Effector CD8-positive, alpha-beta T cell (primary cell): ENCODE data around the gene SDK1.
"Not testable (repeated sequence)": the region's sequence is repeated elsewhere in the genome, so short reads cannot be mapped to it uniquely, and the experiment has no call there.

Experiments used
- DNase-seq: peaks from one replicate; lab custom pipeline; 2025; lab: John Stamatoyannopoulos, UW

Gene SDK1

DNA sequence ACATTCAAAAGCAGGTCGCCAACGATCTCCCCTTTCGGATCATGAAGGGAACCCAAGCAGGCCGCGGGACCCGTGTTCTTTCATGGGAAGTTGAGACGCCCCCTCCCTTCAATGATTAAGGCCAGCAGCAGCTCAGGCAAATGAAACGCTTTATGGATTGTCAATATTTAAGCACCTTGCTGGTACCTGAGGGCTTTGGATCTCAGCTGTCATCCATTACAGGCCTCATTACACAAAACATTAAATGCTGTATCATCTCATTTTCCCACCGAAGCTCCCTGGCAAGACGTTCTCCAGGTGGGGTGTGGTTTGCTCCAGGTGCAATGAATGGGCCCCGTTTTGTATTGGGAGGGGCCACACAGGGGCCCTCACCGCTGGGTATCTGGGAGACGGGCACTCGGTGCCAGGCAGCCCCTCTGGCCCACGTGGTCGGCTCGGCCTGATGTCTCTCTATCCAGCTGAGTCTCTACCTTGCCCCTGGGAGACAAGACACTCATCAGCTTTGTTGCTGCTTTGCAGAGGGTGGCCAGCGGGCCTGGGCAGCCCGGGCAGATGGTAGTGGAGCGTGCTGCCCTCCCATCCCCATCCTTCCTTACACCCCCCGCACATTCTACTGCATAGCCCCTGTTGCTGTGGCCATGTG is 925.0 kb downstream of the SDK1 start:
- DNase-seq: no peak

DNA sequence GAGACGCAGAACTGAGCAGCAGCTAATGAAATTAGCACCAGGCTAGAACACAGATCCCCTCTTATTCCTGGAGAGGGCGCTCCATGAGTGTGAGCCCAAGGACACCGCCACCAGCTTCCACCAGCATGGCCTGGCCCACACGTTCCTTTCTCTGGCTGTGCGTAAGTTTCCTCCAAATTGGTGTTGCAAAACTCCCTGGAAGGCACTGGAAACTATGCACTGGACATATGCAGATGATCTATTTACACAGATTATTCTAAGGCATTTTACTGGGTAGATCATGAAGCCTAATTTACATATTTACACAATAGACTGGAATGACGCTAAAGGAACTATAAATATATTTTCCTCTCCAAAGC is 925.5 kb downstream of the SDK1 start:
- no peak for DNase-seq

DNA sequence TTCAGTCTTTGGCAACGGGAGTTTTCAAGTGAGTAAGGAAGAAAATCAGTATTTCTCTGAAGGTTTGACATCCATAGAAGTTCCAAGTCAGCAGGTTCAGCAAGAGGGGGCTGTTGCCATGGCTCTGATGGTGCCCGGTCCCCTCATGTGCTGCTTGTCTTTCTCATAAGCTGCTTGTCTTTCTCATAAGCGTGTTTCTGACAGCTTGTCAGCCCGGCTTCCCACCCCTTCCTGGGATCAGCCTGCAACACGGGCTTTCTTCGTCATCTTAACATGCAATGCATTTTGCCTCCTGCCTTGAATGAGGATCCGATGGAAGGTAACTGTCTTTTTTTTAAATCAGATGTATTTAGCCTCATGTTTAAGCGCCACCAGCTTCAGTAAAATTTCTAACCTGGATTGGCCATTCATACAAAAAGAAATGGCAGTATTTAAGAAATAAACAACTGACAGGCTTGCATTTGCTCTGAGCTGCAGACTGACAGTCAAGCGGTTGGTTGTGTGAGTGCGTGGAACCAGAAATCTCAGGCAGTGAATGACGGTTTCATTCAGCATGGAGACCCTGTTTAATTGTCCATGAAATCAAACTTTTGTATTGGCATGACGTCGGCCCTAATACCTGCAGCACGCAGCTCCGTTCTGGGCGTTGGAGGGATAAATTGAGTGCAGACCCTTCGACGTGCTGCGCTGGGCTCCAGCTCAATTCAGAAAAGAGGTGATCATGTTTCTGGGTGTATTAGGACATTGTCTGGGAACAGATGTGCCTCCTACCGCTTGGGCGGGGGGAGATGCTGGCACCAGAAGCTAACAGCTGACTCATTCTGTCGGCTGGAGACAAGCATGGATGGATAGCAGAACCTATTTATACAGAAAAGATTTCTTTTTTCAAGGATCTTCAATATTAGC is 926.3 kb downstream of the SDK1 start:
- DNase-seq: no peak

DNA sequence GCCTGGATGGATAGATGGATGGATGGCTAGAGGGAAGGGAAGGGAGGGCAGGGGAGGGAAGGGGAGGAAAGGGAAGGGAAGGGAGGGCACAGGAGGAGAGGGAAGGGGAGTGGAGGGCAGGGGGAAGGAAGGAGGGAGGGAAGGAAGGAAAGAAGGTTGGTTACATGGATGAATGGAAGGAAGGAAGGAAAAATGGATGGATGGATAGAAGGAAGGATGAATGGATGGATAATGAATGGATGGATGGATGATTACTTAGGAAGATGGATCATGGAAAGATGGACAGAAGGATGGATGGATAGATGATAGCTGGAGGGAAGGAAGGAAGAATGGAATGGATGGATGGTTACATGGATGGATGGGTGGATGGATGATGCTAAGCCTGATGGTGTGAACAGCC is 929.3 kb downstream of the SDK1 start:
- no peak for DNase-seq

DNA sequence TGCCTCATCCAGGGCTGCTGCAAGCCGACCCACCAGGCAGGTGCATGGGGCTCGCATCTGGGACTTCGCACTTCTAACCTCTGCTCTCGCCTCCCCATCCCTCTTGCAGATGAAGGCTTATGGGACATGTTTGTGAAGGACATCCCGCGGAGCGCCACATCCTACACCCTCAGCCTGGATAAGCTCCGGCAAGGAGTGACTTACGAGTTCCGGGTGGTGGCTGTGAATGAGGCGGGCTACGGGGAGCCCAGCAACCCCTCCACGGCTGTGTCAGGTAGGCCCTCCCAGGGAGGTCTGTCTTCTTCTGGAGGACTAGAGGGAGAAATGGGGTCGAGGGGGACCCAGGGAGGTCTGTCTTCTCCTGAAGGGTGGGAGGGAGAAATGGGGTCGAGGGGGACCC is 932.1 kb downstream of the SDK1 start:
- DNase-seq: no peak

DNA sequence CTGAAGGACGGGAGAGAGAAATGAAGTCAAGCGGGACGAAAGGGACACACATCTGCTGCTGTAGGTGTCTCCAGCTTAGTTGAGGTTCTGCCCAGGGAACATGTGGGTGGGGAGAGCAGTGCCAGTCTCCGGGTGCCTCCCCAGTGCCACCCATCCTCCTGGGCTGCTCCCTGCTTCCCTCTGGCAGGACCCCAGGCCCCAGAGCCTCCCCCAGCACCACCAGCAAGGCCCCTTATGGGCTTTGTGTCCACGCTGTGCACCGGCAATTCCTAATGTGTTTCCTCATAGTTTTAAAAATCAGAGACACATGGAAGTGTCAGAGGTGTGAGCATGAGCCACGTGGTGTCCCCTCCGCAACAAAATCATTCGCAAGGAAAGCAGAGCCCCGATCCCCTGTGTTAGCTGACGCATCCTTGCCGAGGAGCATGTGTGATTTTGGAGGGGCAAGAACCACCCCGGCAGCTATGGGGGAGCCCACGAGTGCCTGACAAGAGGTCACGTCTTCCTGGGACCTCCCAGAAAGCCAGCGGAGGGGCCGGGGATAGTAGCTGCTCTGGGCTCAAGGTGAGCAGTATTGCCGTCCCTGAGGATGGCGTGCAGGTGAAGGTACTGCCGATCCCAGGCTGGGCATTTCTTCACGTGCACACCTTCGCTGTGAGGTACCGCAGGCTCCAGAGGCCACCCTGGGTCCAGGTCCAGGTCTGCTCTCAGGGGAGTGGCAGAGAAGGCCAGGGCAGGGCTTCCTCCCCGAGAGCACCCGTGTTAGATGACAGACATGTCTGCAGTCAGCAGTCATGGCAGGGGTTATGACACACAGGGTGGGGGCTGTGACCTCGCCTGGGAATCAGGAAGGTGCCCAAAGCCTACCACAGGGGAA is 932.8 kb downstream of the SDK1 start:
- no peak for DNase-seq

DNA sequence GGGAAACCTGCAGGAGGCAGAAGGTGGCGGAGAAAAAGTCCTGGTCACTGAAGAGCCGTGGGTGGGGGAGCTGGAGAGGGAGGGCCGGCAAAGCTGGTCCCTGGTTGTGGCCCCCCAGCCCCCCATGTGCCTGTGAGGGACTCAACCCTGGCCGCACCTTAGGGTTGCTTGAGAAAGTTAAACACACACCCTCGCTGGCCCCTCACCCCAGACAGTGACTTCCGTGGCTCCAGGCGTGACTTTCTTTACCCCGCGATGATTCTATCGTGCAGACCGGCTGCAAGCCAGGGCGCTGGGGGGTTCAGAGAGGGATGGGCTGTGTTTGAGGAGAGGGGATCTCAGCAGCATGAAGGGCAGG is 933.4 kb downstream of the SDK1 start:
- DNase-seq: no peak

DNA sequence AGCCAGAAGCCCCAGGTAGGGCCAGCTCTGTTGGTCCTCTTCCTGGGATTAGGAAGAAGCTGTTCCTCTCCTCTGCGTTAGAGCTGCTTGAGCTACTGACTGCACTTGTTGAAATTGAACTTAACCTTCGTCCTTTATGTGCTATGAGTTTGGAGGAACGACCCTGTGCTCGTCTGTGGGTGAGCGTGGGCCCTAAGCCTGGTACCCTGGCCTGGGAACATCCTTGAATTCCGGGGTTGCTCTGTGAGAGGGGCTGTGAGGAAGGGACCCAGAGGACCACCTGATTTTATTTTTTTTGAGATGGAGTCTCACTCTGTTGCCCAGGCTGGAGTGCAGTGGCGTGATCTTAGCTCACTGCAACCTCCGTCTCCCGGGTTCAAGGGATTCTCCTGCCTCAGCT is 933.8 kb downstream of the SDK1 start:
- DNase-seq: no peak

DNA sequence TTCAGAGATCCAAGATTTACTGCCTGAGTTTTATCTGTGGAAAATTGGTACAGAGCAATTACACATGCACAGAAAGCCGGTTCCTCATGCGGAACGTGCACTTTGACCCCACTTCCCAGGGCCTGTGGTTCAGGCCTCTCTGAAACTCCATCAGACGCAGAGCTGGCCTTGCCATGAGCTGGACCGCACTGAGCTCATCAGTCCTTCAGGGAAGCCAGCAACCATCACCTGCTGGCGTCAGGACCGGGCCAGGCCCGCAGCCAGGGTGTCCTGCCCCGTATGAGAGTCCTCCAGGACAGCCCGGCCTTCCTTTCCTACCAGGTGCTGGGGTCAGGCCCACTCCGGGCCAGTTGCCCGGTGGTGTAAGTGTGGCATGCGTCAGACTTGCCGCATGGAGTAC is 934.5 kb downstream of the SDK1 start:
- DNase-seq: no peak

DNA sequence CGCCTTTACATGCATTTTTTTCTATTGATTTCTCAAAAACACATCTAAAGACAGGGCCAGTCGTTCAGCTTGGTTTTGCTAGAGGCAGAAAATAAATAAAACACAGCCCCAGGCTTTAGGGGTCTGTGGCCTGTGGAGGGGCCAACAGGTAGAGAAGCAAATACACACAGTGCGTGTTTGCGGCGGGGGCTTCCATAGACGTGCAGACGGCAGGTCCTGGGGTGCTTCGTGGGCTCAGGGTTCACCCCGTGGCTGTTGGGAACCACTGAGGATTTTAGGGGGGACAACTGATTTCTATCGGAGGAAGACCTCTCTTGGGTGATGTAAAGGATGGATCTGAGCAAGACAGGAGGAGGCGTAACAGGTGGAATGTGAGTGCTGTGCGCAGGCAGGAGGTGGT is 935.3 kb downstream of the SDK1 start:
- DNase-seq: no peak

DNA sequence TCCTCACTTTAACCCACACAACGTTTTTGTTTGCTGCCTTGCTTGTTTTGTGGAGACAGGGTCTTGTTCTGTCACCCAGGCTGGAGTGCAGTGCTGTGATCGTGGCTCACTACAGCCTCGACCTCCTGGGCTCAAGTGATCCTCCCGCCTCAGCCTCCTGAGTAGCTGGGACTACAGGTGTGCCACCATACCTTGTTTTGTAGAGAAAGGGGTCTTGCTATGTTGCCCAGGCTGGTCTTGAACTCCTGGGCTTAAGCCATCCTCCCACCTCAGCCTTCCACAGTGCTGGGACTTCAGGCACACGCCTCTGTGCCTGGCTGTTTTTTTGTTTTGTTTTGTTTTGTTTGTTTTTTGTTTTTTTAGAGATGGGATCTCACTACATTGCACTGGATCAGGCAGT is 935.8 kb downstream of the SDK1 start:
- not testable (repeated sequence) for DNase-seq

DNA sequence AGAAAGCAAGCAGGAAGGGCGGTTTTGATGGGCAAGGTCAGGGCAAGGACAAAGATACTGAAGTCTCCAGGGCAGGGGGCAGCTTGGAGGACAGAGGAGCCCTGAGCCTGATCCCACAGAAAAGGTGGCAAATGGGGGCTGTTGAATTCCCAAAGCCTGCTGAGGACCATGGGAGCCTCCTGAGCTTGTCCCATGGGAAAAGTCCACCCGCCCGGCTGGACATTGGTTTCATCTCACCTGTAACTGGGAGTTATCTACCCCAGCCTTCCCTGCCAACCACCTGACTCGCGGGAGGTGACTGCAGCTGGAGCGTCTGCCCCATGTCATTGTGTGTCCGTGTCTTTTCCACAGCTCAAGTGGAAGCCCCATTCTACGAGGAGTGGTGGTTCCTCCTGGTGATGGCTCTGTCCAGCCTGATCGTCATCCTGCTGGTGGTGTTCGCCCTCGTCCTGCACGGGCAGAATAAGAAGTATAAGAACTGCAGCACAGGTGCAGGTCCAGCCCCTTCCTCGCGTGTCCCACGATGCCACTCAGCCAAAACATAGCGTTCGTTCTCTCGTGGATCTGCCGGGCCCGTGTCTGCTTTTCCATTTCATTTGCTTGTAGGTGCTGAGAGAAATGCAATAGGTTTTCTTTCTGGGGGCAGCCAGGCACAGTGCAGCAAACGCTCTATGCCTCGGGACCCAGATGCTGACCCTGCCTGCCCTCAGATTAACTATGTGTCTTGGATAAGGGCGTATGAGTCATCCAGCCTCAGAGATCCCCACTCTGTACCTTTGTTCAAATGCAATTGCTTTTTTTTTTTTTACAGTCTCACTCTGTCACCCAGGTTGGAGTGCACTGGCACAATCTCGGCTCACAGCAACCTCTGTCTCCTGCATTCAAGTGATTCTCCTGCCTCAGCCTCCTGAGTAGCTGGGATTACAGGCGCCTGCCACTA is 936.5 kb downstream of the SDK1 start:
- no peak for DNase-seq

DNA sequence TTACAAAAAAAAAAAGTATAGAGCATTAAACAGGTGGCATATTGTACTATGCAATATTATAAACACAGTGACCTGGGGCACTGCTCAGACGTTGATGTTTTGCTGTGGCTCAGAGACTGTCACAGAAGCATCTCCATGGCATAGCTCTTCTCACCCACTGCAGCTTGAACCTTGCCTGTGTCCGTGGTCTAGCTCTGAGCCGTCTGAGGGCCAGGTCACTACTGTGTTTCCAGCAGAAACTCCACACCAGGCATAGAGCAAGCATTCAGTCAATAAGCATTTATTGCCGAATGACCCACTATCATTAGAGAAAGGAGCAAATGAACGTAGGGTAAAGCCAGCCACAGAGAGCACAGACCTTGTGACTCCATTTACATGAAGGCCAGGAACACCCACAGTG is 937.8 kb downstream of the SDK1 start:
- no peak for DNase-seq

DNA sequence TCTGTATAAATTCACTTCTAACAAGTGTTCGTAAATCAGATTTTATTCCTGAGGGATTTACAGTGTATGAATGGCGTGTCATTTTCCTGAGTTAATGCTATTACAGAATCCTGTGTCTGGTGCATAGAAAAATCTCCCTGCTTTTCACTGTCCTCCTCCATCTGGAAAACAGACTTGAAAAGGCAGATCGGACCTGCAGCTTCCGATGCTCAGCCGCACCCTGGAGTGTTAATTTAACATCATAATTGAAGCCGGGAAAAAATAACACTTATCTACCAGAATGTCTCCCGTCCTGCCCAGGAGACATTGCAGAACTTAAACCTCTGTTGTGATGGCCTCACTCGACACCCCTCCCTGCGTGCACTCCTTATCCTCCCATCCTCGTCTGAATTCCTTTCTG is 939.0 kb downstream of the SDK1 start:
- DNase-seq: no peak

DNA sequence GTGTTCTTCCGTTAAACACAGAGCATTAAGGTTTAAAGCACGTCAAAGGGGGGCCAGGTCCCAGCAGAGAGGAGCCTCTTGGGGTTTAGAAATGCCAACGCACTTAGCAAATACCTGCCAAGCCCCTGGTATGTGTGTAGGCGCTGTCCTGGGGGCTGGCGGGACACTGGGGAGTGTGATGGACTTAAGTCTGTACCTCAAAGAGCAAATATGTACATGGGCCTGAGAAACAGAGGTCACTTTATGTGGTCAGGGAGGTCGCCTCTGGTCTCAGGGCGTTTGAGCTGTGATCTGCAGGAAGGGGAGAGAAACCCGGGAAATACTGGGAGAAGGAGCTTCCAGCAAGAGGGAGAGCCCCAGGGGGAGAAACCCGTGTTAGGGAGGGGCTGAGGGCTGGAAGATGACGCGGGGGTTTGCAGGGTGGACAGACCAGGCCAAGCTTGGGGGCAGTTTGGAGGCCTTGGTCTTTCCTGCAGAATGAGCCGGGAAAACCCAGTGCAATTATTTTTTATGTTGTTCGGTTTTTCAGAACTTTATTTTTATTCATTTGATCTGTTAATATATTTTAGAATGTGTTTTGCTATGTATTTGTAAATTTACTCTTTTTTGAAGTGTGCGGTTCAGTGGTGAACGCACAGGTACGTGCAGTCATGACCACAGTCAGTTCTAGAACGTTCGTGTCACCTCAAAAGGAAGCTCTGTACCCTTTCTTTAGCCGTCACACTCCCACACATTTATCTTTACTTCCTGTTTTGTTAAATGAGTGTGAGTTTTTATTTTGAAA is 939.7 kb downstream of the SDK1 start:
- DNase-seq: no peak

DNA sequence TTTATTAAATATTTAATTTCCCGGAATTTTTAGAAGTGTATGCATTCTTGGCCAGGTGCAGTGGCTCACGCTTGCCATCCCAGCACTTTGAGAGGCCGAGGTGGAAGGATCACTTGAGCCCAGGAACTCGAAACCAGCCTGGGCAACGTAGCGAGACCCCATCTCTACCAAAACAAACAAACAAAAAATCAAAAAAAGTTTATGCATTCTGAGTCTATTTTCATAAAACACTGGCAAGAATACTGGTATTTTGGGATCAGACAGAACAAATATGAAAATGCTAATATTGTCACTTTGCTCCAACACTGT is 940.2 kb downstream of the SDK1 start:
- no peak for DNase-seq

DNA sequence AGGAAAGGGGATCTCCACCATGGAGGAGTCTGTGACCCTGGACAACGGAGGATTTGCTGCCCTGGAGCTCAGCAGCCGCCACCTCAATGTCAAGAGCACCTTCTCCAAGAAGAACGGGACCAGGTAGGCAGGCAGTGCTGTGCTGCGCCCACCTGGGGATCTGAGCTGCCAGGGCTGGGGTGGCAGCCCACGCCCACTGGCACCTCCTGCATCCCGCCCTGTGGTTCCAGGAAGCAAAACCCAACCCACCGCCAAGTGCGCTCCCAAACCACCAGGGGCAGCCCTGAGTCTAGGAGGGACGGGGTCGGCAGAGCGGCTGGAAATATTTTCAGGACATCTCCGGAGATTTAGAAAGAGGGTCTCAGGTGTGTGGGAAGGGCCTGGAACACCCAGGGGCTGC is 940.7 kb downstream of the SDK1 start:
- DNase-seq: no peak

DNA sequence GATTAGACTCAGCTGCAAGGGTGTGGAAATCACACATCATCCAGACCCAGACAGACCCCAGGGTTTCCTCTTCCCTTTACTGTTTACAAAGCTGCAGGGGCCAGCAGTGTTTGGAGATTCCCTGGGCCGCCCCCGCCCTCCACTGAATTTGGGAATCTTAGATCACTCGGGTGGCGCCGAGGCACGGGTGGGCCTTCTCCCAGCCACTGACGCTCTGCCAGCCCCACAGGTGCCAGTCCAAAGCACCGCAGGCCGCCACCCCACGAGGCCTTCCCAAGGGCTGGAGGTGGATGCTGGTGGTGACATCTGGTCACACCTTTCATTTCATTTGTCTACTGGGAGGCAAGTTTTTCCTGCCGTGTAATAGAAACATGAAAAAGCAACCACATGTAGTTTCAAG is 941.7 kb downstream of the SDK1 start:
- no peak for DNase-seq

DNA sequence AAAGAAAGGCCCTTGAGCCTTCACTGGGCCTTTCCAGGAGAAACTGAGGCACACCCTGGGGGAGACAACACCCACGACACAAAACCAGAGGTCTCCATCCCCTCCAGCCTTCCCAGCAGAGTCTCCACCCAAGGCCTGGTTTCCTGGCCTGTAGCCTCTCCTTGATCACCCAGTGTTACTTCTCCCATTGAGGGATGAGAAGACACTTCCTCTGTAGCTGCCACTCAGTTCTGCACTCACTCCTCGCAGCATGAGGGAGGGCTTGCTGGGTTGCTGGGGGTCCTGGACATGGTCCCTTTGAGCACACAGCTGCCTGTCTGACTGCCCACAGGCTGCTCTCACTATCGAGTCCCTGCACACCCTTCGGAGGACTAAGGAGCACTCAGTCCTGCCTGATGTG is 943.0 kb downstream of the SDK1 start:
- no peak for DNase-seq

DNA sequence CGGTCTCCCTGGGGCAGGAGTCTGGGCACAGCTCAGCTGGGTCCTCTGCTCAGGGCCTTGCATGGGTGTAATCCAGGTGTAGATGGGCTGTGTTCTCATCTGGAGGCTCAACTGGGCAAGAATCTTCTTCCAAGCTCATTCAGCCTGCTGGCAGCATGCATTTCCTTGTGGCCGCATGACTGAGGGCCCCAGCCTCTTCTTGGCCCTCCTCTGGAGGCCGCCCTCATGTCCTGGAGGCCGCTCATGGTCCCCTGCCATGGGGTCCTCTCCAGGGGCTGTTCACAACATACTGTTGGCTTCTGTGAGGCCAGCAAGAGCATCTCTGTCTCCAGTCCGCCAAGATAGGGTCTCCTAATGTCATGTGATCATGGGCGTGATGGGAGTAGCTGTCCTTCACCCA is 943.6 kb downstream of the SDK1 start:
- no peak for DNase-seq
